ENCODE results near the gene P4HA1. TPM values are rescaled to one million over a fixed set of nuclear protein-coding genes. Genes with fewer than 3 reads are reported as not detected.
"Not testable (repeated sequence)": the region's sequence is repeated elsewhere in the genome, so short reads cannot be mapped to it uniquely, and the experiment has no call there.

The P4HA1 gene
- total RNA-seq, 1 experiment from 2014 or later = 109 TPM

DNA sequence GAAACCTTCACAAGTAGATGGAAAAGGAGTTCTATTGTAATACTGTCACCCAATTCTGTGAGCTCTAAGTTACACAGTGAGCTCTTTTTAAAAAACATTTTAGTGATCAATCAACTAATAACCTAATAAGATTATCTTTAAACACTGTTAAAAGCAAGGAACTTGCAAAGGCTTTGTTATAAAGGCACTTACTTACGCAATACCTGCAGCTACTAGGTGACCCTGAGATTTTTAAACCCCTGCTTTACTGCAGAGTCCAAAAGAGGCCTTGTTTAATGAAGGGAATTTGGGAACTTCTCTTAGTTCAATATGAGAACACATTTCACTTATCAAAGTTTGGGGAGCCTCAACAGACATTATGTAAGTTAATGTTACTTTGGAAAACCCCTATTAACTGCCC is 53.3 kb downstream of the P4HA1 start:
- no peak for DNase-seq (ENCODE audit: low spot score)

DNA sequence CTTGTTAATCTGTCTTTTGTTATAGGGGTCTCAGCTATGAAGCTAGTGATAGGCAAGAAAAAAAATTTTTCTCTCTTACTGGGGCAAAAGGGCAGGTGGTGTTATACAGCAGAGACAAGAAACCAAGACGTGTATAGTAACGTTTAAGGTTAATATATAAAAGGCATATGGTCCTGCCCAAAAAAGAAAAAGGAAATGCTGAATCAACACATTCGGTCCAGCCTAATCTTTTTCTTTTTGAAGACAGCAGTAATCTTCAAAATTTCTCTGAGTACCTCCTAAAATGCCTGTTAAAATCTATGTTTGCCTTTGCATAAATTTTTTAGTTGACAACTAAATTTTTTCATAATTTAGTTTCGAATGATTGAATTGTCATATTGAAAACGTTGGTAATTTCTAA is 54.5 kb downstream of the P4HA1 start:
- no peak for DNase-seq (ENCODE audit: low spot score)

DNA sequence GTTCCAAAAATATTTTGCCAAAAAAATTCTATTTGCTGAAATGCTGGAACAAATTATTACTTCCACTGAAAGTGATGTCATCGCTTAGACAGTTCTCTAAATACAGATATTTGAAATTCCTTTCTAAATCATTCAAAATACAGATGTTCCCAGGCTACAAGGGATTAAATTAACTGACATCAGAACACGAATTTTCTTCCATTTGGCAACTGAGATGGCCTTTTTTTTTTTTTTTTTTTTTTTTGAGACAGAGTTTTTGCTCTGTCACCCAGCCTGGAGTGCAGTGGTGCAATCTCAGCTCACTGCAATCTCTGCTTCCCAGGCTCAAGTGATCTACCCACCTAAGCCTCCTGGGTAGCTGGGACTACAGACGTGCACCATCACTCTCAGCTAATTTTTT is 57.0 kb downstream of the P4HA1 start:
- no peak for DNase-seq (ENCODE audit: low spot score)

DNA sequence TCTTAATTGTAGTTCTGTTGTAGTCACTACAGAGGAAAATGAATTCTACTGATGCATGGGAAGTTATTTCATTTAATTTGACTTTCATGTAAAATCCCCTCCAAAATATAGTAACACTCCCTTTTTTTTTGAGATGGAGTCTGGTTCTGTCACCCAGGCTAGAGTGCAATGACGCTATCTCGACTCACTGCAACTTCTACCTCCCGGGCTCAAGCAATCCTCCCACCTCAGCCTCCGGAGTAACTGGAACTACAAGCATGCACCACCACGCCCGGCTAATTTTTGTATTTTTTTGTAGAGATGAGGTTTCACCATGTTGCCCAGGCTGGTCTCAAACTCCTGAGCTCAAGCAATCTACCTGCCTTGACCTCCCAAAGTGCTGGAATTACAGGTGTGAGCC is 60.4 kb downstream of the P4HA1 start:
- DNase-seq (ENCODE audit: low spot score) = not testable (repeated sequence)

DNA sequence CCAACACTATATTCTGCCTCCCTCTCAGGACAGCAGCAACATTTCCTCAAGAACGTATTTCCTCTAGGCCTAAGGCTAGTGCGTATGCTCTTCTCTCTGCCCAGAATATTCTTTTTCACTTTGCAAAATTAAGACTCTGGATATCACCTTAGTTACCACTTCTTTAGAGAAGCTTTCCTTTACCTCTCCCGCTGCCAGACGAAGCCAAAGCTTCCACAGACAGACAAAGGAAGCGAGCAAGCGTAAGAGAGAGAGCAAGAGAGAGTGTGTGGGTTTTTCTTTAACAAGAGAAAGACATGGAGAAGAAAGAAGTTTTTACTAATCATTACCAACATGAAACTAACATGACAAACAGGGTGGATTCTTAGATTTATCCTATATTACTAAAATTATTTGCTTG is 64.1 kb downstream of the P4HA1 start:
- no peak for DNase-seq (ENCODE audit: low spot score)

DNA sequence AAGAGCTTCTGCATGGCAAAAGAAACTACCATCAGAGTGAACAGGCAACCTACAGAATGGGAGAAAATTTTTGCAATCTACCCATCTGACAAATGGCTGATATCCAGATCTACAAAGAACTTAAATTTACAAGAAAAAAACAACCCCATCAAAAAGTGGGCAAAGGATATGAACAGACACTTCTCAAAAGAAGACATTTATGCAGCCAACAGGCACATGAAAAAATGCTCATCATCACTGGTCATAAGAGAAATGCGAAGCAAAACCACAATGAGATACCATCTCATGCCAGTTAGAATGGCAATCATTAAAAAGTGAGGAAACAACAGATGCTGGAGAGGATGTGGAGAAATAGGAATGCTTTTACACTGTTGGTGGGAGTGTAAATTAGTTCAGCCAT is 70.0 kb downstream of the P4HA1 start:
- DNase-seq (ENCODE audit: low spot score) = not testable (repeated sequence)

DNA sequence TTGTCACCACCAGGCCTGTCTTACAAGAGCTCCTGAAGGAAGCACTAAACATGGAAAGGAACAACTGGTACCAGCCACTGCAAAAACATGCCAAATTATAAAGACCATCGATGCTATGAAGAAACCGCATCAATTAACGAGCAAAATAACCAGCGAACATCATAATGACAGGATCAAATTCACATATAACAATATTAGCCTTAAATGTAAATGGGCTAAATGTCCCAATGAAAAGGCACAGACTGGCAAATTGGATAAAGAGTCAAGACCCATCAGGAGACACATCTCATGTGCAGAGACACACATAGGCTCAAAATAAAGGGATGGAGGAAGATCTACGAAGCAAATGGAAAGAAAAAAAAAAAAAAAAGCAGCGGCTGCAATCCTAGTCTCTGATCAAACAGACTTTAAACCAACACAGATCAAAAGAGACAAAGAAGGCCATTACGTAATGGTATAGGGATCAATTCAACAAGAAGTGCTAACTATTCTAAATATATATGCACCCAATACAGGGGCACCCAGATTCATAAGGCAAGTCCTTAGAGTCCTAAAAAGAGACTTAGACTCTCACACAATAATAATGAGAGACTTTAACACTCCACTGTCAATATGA is 73.1 kb downstream of the P4HA1 start:
- not testable (repeated sequence) for DNase-seq (ENCODE audit: low spot score)

DNA sequence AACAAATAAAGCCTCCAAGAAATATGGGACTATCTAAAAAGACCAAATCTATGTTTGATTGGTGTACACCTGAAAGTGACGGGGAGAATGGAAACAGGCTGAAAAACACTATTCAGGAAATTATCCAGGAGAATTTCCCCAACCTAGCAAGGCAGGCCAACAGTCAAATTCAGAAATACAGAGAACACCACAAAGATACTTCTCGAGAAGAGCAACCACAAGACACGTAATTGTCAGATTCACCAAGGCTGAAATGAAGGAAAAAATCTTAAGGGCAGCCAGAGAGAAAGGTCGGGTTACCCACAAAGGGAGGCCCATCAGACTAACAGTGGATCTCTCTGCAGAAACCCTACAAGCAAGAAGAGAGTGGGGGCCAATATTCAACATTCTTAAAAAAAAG is 73.7 kb downstream of the P4HA1 start:
- not testable (repeated sequence) for DNase-seq (ENCODE audit: low spot score)

DNA sequence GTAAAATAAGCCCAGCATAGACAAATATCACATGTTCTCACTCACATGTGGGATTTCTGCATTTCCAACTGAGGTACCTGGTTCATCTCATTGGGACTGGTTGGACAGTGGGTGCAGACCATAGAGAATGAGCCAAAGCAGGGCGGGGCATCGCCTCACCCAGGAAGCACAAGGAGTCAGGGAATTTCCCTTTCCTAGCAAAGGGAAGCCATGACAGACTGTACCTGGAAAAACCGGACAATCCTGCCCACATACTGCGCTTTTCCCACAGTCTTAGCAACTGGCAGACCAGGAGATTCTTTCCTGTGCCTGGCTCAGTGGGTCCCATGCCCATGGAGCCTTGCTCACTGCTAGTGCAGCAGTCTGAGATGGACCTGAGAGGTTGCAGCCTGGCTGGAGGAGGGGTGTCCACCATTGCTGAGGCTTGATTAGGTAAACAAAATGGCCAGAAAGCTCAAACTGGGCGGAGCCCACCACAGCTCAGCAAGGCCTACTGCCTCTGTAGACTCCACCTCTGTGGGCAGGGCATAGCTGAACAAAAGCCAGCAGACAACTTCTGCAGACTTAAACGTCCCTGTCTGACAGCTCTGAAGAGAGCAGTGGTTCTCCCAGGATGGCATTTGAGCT is 75.0 kb downstream of the P4HA1 start:
- not testable (repeated sequence) for DNase-seq (ENCODE audit: low spot score)

DNA sequence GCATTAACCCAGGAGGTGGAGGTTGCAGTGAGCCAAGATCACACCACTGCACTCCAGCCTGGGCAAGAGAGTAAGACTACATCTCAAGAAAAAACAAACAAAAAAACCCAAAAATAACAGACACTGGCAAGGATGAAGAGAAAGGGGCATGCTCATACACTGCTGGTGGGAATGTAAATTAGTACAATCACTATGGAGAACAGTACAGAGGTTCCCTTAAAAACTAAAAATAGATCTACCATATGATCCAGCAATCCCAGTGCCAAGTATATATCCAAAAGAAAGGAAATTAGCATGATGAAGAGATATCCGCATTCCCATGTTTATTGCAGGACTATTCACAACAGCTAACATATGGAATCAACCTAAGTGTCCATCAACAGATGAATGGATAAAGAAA is 75.6 kb downstream of the P4HA1 start:
- no peak for DNase-seq (ENCODE audit: low spot score)

DNA sequence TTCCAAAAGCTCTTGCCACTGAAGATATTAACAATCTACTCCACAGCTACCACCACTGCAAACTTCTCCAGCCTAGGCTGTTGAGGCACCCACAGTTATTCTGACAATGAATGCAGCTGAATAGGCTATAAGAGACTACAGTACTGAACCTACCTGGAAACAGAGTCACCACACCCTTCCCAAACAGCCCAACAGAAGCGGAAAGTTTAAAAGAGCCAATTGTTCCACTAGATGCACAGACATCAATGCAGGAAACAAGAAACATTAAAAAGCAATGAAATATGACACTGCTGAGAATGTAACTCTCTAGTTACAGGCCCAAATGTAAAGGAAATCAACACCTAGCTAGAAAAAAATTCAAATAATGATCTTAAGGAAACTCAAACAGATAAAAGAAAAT is 77.6 kb downstream of the P4HA1 start:
- DNase-seq (ENCODE audit: low spot score) = no peak

DNA sequence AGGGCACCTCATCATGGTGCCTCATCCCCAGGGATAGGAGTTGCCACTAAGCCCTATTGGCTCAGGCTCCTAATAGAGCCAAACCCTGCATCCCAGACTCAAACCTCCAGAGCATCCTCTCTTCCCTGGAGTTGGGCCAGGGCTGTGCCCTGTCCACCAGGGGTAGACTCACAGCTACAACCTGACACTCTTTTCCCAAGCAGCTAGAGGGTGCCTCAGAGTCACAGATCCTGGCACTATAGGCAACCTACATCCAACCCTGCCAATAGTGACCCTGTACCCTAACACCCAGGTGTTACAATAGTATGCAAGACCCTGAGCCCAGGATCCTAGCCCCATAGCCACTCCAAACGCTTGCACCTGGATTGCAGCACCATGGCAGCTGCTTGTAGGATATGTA is 78.0 kb downstream of the P4HA1 start:
- DNase-seq (ENCODE audit: low spot score) = no peak

DNA sequence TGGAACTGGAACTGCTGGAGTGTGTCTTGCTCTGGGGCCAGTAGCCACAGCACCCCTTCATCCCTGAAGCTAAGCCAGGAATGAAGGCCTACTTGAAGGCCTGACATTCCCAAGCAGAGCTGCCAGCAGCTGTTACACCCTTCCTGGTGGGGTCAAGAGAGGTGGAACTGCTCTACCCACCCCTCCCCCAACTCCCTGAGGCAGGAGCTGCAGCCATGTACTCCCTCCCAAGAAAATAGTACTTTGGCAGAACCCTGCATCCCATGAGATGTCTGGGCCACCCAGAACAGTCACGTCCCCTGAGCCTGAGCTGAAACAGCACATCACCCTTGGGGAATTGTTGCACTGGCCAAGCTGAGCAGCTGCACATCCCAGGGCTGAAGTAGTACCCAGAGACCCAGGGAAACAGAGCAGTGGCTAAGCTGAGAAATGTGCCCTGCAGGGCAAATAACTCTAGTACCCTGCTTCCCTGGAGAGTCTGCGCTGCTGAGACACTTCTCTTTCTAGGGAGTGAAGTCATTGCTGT is 78.6 kb downstream of the P4HA1 start:
- no peak for DNase-seq (ENCODE audit: low spot score)

DNA sequence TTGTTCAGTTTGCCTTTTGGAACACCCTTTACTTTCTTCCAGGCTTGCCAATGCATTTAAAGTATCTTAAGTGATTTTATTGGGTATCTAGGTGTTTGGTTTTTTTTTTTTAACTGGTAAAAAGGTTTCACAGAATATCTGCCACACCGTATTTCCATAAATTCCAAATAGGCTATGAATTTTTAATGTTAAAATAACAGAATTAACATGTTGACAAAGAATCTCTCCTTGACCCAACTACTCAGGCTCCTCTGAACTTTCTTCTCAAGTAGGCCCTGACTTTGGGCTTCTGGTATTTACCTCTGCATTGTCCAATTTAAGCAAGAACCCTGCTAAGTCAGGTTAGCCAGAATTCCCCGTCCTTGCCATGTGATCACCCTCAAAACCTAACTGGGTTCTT is 80.9 kb downstream of the P4HA1 start:
- DNase-seq (ENCODE audit: low spot score) = no peak

DNA sequence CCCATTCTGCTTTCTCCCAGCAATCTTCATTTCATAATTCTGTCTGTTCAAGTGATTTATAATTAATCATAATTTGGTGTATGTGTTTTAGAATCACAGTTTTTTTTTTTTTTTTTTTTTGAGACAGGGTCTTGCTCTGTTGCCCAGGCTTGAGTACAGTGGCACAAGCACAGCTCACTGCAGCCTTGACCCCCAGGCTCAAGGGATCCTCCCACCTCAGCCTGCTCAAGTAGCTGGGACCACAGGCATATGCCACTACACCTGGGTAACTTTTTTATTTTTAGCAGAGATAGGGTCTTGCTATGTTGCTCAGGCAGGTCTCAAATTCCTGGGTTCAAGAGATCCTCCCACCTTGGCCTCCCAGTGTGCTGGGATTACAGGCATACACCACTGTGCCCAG is 92.8 kb downstream of the P4HA1 start:
- DNase-seq (ENCODE audit: low spot score) = no peak

DNA sequence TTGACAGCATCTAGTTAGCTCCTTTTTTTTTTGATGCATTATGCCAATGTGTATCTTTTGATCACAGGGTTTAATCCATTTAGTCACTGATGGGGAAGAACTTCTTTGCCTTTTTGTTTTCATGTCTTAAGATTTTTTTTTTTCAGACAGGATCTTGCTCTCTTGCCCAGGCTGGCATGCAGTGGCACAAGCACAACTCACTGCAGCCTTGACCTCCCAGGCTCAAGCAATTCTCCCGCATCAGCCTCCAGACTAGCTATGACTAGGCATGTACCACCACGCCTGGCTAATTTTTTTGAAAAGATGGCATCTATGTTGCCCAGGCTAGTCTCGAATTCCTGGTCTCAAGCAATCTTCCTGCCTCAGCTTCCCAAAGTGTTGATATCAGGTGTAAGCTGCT is 95.7 kb downstream of the P4HA1 start:
- no peak for DNase-seq (ENCODE audit: low spot score)

DNA sequence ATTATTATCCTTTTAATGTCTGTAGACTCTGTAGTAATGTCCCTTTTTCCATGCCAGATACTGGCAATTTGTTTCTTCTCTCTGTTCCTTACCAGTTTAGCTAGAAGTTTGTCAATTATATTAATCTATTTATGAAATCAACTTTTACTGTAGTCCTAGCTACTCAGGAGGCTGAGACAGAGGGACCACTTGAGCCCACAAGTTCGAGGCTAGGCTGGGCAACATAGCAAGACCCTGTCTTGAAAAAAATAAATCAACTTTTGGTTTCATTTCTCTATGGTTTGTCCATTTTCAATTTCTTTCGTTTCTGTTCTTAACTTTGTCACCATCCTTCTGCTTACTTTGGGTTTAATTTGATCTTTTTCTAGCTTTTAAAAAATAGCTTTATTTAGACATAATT is 99.6 kb downstream of the P4HA1 start:
- DNase-seq (ENCODE audit: low spot score) = no peak

DNA sequence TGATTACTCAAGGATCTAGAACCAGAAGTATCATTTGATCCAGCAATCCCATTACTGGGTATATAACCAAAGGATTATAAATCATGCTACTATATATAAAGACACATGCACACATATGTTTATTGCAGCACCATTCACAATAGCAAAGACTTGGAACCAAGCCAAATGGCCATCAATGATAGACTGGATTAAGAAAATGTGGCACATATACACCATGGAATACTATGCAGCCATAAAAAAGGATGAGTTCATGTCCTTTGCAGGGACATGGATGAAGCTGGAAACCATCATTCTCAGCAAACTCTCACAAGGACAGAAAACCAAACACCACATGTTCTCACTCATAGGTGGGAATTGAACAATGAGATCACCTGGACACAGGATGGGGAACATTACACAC is 101.2 kb downstream of the P4HA1 start:
- not testable (repeated sequence) for DNase-seq (ENCODE audit: low spot score)

DNA sequence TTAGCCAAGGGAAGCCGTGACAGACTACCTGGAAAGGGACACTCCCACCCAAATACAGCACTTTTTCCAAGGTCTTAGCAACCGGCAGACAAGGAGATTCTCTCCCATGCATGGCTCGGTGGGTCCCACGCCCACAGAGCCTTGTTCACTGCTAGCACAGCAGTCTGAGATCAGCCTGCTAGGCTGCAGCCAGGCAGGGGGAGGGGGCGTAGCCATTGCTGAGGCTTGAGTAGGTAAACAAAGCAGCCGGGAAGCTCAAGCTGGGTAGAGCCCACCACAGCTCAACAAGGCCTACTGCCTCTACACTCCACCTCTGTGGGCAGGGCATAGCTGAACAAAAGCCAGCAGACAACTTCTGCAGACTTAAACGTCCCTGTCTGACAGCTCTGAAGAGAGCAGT is 106.9 kb downstream of the P4HA1 start:
- not testable (repeated sequence) for DNase-seq (ENCODE audit: low spot score)

DNA sequence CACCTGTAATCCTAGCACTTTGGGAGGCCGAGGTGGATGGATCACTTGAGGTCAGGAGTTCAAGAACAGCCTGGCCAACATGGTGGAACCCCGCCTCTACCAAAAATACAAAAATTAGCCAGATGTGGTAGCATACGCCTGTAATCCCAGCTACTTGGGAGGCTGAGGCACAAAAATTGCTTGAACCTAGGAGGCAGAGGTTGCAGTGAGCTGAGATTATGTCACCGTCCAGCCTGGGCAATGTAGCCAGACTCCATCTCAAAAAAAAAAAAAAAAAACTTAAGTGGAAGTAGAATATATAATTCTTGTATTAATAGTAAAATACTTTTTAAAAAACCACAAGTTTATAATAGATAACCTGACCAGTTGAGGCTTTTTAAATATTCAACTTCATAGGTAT is 112.0 kb downstream of the P4HA1 start:
- DNase-seq (ENCODE audit: low spot score) = not testable (repeated sequence)

DNA sequence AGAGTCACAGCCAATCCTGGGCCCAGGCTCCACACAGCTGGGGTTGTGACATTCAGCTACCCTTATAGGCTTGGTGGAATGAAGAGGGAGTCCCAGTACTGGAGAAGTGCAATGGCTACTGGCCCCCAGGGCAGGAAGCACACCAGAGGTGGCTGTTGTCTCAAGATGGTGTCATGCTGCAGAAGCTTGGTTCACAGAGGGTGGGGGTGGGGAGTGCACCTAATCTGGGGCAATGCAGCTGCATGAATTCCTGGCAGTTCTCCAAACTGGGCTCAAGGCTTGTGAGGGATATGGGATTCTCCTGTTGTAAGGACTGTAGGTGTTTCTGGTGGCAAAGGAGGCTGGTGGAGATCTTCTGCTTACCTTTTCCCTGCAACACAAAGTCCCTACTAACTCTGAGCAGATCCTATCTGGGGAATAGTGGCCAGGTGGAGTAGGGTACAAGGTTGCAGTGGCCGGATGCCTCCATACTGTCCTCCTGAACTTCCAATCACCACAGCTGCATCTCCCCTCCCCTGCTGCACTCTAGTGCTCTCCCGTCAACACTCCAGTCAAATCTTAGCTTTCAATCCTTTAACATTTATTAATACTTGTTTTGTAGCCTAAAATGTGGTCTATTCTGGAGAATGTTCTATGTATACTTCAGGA is 114.7 kb downstream of the P4HA1 start:
- no peak for DNase-seq (ENCODE audit: low spot score)

DNA sequence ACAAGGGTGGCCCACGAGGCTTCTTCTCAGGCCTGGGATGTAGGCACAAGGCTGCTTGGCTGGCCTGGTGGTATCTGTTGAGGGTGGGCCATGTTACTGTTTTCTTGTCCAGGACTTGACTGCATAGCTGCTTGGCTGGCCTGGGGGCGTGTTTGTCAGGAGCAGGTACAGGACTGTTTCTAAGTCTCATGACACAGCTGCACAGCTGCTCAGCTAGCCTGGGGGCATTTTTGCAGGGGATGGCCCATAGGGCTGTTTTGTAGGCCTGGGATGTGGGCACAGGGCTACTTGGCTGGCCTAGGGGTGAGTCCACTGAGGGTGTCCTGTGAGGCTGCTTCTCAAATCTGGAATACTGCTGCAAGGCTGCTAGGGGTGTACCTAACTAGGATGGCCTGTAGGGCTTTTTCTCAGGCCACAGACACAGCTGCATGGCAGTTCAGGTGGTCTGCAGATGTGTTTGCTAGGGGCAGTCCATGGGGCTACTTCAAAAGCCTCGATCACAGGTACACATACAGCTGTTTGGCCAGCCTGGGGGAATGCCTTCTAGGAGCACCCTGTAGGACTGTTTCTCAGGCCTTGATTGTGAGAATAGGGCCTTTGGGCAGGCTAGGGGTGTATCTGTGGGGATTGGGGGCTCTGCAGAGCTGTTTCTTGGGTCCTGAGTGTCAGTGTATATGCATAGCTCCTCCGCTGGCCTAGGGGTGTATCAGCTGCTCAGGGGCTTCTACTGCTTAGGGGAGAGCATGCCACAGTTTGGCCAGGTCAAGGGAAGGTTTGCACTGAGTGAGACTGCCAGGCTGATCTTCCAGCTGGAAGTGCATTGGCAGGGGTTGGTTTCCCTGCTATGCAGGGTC is 115.4 kb downstream of the P4HA1 start:
- no peak for DNase-seq (ENCODE audit: low spot score)

Measured in H4 (cell line).